ENCODE measurements around the gene GCDH.
A peak's percentile ranks its signal among the peaks of the same experiment; 100 is the strongest.
"Not testable (repeated sequence)": the region's sequence is repeated elsewhere in the genome, so short reads cannot be mapped to it uniquely, and the experiment has no call there.

Gene GCDH

DNA sequence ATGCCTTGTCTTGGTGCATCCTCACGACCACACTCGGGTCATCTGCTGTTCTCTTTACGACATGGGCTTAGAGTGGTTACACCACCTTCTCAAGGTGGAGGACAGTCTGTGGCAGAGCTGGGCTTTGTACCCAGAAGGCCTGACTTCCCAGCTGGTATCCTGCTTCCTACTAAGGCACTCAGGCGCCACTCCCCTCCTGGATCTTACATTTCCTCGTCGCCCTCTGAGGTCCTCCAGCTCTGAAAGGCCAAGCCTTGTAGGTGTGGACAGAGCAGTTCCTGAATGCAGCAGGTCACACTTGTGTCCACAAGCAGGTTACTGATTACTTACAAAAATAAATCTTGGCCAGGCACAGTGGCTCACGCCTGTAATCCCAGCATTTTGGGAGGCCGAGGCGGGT is 16.2 kb downstream of the GCDH start:
- DNase-seq (ENCODE audit: low spot score) = no peak

- no peak for DNase-seq (ENCODE audit: low spot score)
Measured at GRCh38 chr19:12912571-12912970, 21.6 kb downstream of the GCDH start.

DNA sequence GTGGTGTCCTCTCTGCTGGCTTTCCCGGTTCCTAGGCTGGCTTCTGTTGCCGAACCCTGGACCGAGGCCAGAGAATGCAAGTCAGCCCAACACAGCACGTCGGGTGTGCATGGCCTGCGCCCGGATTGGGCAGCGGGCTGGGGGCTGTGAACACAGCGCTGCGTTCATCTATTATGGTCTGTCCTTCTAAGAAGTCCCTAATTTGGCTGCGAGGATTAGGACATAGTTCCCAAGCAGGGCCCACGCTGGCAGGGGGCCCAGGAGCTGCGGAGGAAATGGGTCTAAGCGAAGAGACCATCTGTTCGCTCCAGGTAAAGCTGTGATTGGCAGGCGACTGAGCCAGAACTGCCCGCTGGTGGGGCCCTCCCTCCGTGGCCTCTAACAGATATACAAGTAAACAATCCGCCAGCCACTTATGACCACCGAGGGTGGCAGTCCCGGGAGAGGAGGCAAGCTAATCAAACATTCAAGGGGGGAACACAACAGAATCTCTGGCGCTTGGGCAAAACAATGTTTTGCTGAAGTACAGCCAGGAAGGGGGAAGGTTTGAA is 22.1 kb downstream of the GCDH start:
- no peak for DNase-seq (ENCODE audit: low spot score)

DNA sequence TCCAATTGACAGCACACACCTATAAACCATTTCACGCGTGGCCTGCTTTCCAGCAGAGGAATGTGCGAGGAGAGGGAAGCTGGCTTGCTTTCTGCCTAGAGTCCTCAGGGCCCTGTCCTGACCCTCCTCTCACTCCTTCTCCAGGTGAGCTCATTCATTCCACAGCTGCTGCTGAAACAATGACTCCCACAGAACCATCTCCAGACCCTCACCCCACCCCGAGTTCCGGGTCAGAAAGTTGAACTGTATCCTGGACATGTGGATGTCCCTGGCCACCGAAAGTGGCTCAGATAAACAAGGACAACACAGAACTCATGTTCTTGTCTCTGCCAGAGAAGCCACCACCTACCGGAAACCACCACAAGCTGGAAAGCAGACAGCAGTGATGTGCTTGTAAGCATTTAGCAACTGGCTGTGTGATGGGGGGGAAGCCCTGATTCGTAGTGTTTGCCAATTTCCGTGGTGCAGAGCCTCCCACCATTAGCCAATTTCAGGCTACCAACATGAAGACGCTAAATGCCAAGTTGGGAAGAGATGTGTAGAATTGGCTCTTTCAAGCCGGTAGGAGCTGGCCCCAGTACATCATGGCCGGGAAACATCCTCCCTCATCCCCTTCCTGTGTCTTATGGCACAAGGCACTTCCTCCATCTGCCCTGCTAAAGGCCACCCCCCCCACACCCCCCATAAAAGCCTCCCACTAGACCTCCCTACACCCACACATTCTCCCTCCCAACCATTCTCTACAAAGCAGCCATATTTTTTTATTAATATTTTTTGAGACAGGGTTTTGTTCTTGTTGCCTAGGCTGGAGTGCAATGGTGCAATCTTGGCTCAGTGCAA is 23.1 kb downstream of the GCDH start:
- peak; percentile 66 for DNase-seq (ENCODE audit: low spot score)

DNA sequence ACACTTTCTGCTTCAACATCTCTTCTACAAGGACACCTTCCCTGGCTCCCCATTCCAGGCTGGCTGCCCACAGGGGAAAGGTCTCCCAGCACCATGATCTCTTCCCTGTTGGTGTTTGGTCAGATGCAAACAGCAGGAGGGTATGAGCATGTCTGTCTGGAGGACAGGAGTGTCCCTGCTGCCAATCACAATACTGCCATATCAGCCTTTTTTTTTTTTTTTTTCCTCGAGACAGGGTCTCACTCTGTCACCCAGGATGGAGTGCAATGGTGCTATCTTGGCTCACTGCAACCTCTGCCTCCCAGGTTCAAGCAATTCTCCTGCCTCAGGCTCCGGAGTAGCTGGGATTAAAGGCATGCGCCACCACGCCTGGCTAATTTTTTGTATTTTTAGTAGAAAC is 24.9 kb downstream of the GCDH start:
- DNase-seq (ENCODE audit: low spot score) = not testable (repeated sequence)

GRCh38 chr19:12918253-12918652 is 27.3 kb downstream of the GCDH start:
- no peak for DNase-seq (ENCODE audit: low spot score)

GRCh38 chr19:12921047-12921446 is 30.1 kb downstream of the GCDH start:
- no peak for DNase-seq (ENCODE audit: low spot score)

DNA sequence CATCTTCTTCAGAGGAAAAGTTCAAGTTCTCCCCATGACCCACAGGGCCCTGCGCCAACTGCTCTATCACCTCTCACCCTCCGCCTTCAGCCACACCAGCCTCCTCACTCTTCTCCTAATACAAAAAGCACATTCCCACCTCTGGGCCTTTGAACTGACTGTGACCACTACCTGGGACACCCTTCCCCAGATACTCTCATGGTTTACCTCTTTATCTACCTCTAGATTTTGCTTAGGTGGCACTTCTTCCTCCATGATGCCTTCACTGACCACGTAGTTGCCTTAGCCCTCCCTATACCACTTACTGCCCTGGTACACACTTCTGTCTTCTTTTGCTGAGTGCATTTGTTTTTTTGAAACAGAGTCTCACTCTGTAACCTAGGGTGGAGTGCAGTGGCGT is 32.0 kb downstream of the GCDH start:
- DNase-seq (ENCODE audit: low spot score) = no peak

GRCh38 chr19:12924621-12925310 is 33.8 kb downstream of the GCDH start:
- no peak for DNase-seq (ENCODE audit: low spot score)

GRCh38 chr19:12930002-12930645 is 39.2 kb downstream of the GCDH start:
- no peak for DNase-seq (ENCODE audit: low spot score)

DNA sequence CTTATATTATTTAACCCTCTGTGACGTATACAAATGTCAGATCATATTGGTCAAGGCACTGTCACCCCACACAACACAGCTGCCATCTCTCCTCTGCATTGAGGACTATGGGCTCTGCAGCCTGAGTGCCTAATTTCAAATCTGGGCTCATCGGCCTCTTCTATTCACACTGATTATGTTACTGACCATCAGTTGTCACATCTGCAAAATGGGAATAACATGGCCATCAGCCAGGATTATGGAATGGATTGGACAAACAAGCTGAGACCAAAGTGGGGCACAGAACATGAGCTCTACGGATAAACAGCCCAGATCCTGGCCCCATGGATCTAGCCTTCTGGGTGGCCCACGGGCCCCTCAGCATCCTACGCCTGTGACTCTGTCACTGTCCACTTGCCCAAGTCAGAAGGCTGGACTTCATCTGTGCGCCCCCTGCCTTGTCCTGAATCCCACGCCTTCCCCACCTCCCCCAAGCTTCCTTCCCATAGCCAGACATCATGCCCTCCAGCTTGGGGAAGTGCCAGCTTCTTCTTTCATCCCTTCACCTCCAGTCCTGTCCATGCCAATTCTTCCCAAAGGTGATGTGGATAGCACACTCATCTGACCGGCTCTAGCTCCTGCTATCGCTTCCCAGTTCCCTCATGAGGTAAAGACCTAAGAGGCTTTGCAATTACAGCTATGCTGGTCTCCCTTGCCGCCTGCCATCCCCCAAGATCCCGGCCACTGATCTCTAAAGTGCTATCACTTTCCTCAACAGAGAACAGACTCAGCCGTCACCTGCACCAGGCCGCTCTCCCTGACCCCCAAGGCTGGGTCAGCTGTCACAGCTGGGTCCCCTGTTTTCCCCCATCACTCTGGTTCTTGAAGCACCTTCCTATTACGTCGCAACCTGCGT is 41.7 kb downstream of the GCDH start:
- DNase-seq (ENCODE audit: low spot score) = no peak

DNA sequence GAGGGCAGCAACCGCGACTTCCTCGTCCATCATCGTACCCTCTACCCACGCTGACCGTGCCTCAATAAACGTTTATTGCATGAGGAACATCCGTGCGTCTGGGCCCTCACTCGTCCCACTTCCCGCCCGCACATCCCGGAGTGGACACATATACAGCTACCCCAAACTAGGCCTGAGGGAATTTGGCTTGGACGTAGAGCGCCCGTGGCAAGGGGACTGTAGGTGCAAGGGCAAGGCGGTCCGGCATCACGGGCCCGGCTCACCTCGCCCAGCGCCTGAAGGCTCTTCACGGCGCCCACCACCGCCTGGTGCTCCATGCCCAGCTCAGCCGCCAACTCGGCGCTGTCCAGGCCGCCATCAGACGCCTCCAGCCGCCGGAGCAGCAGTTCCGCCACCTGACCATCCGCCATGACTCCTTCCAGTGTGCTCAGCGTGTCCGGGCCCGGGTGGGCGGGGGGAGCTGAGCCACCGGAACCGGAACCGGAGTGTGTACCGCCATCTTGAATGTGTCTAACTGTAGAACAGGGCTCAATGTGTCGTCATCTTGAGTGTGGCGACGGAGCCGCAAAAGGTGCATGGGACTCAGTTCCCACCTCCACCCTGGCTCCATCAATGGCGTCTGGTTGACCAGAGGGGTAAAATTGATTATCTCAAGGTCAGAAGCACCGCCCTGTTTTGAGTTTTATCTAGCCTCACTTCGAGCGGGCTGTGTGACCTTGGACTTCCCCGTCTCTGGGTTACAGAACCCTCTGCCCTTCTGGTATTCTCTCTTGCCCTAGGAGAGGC is 42.5 kb downstream of the GCDH start, which contains the start of gene FARSA:
FARSA (minus strand) TSS at position 425 of the 786 bp plus-strand sequence; CDS start at position 410, 15 bp downstream.
- DNase-seq (ENCODE audit: low spot score) = peak; percentile 90

GRCh38 chr19:12935071-12935470 is 44.1 kb downstream of the GCDH start:
- no peak for DNase-seq (ENCODE audit: low spot score)

- no peak for DNase-seq (ENCODE audit: low spot score)
Measured at GRCh38 chr19:12936582-12936981, 45.6 kb downstream of the GCDH start.

DNA sequence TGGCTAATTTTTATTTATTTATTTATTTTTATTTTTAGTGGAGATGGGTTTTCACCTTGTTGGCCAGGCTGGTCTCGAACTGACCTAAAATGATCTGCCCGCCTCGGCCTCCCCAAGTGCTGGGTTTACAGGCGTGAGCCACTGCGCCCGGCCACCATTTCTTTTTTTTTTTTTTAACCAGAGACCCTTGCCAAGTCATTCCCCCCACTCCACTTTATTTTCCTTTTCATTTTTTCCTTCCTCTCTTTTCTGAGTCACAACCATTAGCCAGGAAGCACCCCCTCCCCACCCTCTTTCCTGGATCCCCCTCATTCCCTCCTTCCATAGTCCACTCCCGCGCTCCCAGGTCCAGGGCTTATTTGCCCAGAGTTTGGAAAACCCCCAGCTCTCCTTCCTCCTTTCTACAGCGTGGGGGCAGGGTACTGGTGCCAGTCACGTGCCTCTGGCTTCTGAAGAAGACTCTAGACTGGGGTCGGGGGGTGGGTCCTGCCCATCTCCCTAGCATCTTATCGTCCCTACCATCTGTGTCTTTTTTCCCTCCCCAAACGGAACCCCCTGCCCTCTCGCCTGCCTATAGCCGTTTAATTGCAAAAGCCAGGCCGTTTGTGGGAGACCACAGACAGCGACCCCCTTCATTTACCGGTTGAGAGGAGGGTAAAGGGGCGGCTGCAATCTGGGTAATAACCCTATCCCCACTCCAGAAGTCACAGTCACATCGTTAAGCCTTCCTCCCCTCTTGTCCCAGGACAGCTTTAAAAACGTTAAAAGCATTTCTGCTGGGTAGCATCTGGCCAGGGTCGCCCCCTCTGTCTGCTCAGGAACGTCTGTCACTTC is 46.4 kb downstream of the GCDH start:
- no peak for DNase-seq (ENCODE audit: low spot score)

GRCh38 chr19:12937927-12938778 is 47.2 kb downstream of the GCDH start, which contains the start of gene CALR:
Gene CALR, plus strand, starts transcription at chr19:12938609. Its CDS starts 71 bp downstream, at chr19:12938680.
- peak; percentile 100 for DNase-seq (ENCODE audit: low spot score)

- peak; percentile 28 for DNase-seq (ENCODE audit: low spot score)
Measured at GRCh38 chr19:12938779-12939601, 48.0 kb downstream of the GCDH start.

DNA sequence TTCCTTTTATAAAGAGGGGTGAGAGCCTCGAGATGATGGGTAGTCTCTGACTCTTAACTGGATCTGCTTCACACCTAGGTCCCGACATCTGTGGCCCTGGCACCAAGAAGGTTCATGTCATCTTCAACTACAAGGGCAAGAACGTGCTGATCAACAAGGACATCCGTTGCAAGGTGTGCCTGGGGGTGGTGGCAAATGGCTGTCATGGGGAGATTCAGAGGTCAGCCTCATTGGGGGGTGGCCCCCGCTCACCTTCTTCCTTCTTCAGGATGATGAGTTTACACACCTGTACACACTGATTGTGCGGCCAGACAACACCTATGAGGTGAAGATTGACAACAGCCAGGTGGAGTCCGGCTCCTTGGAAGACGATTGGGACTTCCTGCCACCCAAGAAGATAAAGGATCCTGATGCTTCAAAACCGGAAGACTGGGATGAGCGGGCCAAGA is 49.0 kb downstream of the GCDH start:
- no peak for DNase-seq (ENCODE audit: low spot score)
